Mucosa of descending colon (tissue), 3 donors: ENCODE measurements around the gene PANK4. TPM values are rescaled to one million over a fixed set of nuclear protein-coding genes. Genes with fewer than 3 reads are reported as not detected.

Experiments used
- ATAC-seq: fragments of 200-7000 bp; cut with Tn5 transposase; one replicate; pipeline ENCODE4 v1.9.1; 2020; ENCODE audit warnings: mild to moderate bottlenecking, moderate library complexity
- DNase-seq, 3 donors: peaks; one replicate each; pipeline ENCODE4 v3.0.0-alpha.2; 2020
- H3K36me3 ChIP-seq: fragments of 200-600 bp; one replicate; pipeline ENCODE4 v1.8.0; 2021; ENCODE audit warnings: low read depth, mild to moderate bottlenecking
- H3K4me1 ChIP-seq: fragments of 200-600 bp; one replicate; pipeline ENCODE4 v1.8.0; 2021; ENCODE audit warnings: low read depth, mild to moderate bottlenecking
- H3K4me3 ChIP-seq: fragments of 200-600 bp; one replicate; pipeline ENCODE4 v1.8.0; 2021; ENCODE audit warnings: mild to moderate bottlenecking
- H3K9me3 ChIP-seq: fragments of 200-600 bp; one replicate; pipeline ENCODE4 v1.8.0; 2021; ENCODE audit warnings: mild to moderate bottlenecking
- intact Hi-C, 2 donors: fragments of 100-400 bp; cut with DNase I in 1 of 2; cut with micrococcal nuclease in 1 of 2; formaldehyde crosslinking; loops; one replicate each; pipeline versions ENCODE4 v1.11.0 to v1.11.1; 2022; cut with DNase I, micrococcal nuclease
- total RNA-seq, 3 donors: library from RNA; stranded (reverse); fragmentation: NEBNext Ultra II Directional in 2 of 3; extraction: Animal tissue kit (Norgen Biotek cat#: 25700) in 2 of 3; gene quantifications; one replicate each; pipeline versions ENCODE4 v1.2.1 to v1.2.4, GENCODE V29; 2021 to 2023
- TF ChIP-seq, protein P1 (sequence below): fragments of 200-600 bp; IDR thresholded peaks from one replicate; pipeline ENCODE4 v1.8.0; 2022; ENCODE audit warnings: antibody characterized with exemption, mild to moderate bottlenecking
- donor health status: DM: no; HTN: no; CAD: no; lungs with moderate emphysema.
- donor health status: DM: no; HTN: no; CAD: no.
- donor health status: DM: no; HTN: yes; CAD: no.

The PANK4 gene
- total RNA-seq, 3 donors from 2014 or later, result 28.1 to 51.6 (median 44.7) TPM

GRCh38 chr1:2480236-2480985 lies 46.0 kb downstream of the PANK4 start:
- H3K4me3 ChIP-seq, result no peak overlapping the region
- H3K9me3 ChIP-seq, result no peaks in the 10 kb centered on the region
- no peak for ATAC-seq

DNA sequence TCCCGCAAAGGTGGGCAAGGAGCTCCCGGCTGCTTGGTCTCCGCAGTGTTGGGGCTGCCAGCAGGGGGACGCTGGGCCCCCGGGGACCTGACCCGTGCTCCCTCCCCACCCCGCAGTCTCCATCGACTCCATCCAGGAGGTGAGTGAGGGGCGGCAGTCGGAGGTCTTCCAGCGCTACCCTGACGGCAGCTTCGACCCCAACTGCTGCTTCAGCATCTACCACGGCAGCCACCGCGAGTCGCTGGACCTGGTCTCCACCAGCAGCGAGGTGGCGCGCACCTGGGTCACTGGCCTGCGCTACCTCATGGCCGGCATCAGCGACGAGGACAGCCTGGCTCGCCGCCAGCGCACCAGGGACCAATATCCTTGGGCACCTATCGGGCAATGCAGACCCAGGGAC lies 46.8 kb downstream of the PANK4 start:
- no peak for DNase-seq
- H3K36me3 ChIP-seq, result no peaks in the 10 kb centered on the region
- H3K9me3 ChIP-seq, result no peaks in the 10 kb centered on the region
- H3K4me3 ChIP-seq, result no peak overlapping the region
- intact Hi-C loops, result no loop called here
- TF ChIP-seq, protein P1, sequence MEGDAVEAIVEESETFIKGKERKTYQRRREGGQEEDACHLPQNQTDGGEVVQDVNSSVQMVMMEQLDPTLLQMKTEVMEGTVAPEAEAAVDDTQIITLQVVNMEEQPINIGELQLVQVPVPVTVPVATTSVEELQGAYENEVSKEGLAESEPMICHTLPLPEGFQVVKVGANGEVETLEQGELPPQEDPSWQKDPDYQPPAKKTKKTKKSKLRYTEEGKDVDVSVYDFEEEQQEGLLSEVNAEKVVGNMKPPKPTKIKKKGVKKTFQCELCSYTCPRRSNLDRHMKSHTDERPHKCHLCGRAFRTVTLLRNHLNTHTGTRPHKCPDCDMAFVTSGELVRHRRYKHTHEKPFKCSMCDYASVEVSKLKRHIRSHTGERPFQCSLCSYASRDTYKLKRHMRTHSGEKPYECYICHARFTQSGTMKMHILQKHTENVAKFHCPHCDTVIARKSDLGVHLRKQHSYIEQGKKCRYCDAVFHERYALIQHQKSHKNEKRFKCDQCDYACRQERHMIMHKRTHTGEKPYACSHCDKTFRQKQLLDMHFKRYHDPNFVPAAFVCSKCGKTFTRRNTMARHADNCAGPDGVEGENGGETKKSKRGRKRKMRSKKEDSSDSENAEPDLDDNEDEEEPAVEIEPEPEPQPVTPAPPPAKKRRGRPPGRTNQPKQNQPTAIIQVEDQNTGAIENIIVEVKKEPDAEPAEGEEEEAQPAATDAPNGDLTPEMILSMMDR, result no peak
- H3K4me1 ChIP-seq, result peaks cover 11% of the 10 kb centered on the region
- ATAC-seq, result no peak

More at GRCh38 chr1:2480236-2480985, 46.0 kb downstream of the PANK4 start:
- H3K4me1 ChIP-seq, result peaks cover 11% of the 10 kb centered on the region
- TF ChIP-seq, protein P1, result no peak
- DNase-seq, result no peak
- intact Hi-C loops, result no loop called here
- no peaks in the 10 kb centered on the region for H3K36me3 ChIP-seq

- no peaks in the 10 kb centered on the region for H3K36me3 ChIP-seq
These were observed 47.2 kb downstream of the PANK4 start for GRCh38 chr1:2479186-2479585.

DNA sequence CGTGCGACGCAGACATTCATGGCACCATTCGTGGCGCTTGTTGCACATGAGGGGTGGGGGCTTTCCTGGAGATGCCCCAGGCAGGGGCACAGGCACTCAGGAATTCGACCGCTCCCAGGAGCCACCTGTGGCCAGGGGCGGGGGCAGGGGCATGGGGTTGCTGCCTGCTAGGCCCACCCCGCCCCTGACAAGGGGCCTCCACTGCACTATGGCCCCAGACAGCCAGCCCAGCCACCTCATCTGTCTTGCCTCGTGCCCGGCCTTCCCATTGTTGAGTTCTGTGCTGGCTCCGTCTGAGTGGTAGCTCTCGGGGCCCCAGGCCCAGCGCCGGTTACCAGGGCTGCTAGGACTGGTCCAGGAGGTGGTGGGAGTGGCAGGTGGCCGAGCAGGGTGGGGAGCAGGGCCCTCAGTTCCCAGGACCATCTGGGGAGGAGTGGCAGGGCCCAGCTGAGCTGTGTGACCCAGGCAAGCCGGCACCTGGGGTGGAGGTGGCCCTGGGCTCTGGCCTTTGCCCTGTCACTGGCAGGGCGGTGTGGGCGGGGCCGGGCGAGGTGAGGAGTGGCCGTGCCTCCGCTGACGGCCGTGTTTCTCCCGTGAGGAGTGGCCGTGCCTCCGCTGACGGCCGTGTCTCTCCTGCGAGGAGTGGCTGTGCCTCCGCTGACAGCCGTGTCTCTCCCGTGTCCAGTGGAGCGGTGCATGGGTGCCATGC lies 48.5 kb downstream of the PANK4 start:
- no peaks in the 10 kb centered on the region for H3K9me3 ChIP-seq
- H3K4me3 ChIP-seq, result no peak overlapping the region
- TF ChIP-seq, protein P1, result no peak
- peaks cover 11% of the 10 kb centered on the region for H3K4me1 ChIP-seq
- no peaks in the 10 kb centered on the region for H3K36me3 ChIP-seq
- peak; percentile 73 to 86 (median 80) for DNase-seq
- ATAC-seq, result peak; percentile 89
- intact Hi-C loops, result no loop called here

More at GRCh38 chr1:2479186-2479585, 47.2 kb downstream of the PANK4 start:
- TF ChIP-seq, protein P1, result no peak
- no peaks in the 10 kb centered on the region for H3K9me3 ChIP-seq
- DNase-seq (no peak), ATAC-seq (no peak)
- intact Hi-C loops, result no loop called here
- H3K4me3 ChIP-seq, result no peak overlapping the region
- peaks cover 11% of the 10 kb centered on the region for H3K4me1 ChIP-seq

DNA sequence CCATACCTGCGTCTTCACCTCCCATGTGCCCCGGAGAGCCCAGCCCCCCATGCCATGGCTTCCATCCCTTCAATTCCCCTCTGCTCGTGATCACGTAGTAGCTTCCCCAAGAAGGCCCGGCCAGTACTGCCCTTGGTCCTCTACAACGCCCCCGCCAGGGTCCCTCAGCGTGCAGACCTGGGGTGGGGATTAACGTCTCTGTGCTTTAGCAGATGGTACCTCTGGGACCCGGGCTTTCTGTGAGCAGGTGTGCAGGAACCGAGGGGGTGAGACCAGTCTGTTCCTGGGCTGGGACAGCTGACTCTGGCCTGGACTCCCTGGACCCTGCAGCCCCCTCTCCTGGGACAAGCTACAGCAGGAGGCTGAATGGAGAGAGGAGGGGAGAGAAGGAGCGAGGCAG lies 49.1 kb downstream of the PANK4 start:
- ATAC-seq (no peak), DNase-seq (no peak)
- Histone ChIP-seq H3K4me3 (no peak overlapping the region), H3K4me1 (peaks cover 11% of the 10 kb centered on the region), H3K36me3 (no peaks in the 10 kb centered on the region), H3K9me3 (no peaks in the 10 kb centered on the region)
- TF ChIP-seq, protein P1, result no peak
- intact Hi-C loops, result no loop called here
